ENCODE measurements around the gene STATH.

- TF ChIP-seq CTCF (IDR thresholded peaks at IDR 0.05; ENCODE audit: low read depth, low read length) (no peak), POLR2A (IDR thresholded peaks at IDR 0.05; ENCODE audit: extremely low read depth, insufficient read length) (no peak), MYC (IDR thresholded peaks at IDR 0.05; ENCODE audit: low read depth, low read length) (no peak), MAX (IDR thresholded peaks at IDR 0.05; ENCODE audit: low read depth, low read length) (no peak)
Measured at GRCh38 chr4:69951602-69952001, 44.2 kb upstream of the STATH start.
